Measurements from ENCODE around the gene SUSD4.

SUSD4 gene

GRCh38 chr1:223228931-223229528, 134.9 kb downstream of the SUSD4 start:
- DNase-seq (ENCODE audit: low spot score), result no peak

GRCh38 chr1:223228201-223228600, 135.8 kb downstream of the SUSD4 start:
- no peak for DNase-seq (ENCODE audit: low spot score)

GRCh38 chr1:223227486-223228196, 136.3 kb downstream of the SUSD4 start:
- no peak for DNase-seq (ENCODE audit: low spot score)

GRCh38 chr1:223227031-223227430, 136.9 kb downstream of the SUSD4 start:
- DNase-seq (ENCODE audit: low spot score), result no peak

- DNase-seq (ENCODE audit: low spot score), result no peak
Measured at GRCh38 chr1:223226271-223226670, 137.7 kb downstream of the SUSD4 start.

GRCh38 chr1:223225481-223225880, 138.5 kb downstream of the SUSD4 start:
- no peak for DNase-seq (ENCODE audit: low spot score)

GRCh38 chr1:223225061-223225460, 138.9 kb downstream of the SUSD4 start:
- DNase-seq (ENCODE audit: low spot score), result no peak

GRCh38 chr1:223224465-223224864, 139.5 kb downstream of the SUSD4 start:
- DNase-seq (ENCODE audit: low spot score), result no peak

GRCh38 chr1:223223091-223223995, 140.6 kb downstream of the SUSD4 start:
- DNase-seq (ENCODE audit: low spot score), result no peak

GRCh38 chr1:223222377-223222776, 141.6 kb downstream of the SUSD4 start:
- DNase-seq (ENCODE audit: low spot score), result no peak

GRCh38 chr1:223221686-223222085, 142.3 kb downstream of the SUSD4 start:
- DNase-seq (ENCODE audit: low spot score), result no peak

- no peak for DNase-seq (ENCODE audit: low spot score)
Measured at GRCh38 chr1:223219846-223220610, 143.9 kb downstream of the SUSD4 start.

- DNase-seq (ENCODE audit: low spot score), result no peak
Measured at GRCh38 chr1:223219318-223219635, 144.7 kb downstream of the SUSD4 start.

- no peak for DNase-seq (ENCODE audit: low spot score)
Measured at GRCh38 chr1:223217781-223218180, 146.2 kb downstream of the SUSD4 start.

- DNase-seq (ENCODE audit: low spot score), result no peak
Measured at GRCh38 chr1:223216531-223217205, 147.3 kb downstream of the SUSD4 start.

GRCh38 chr1:223216074-223216473, 147.9 kb downstream of the SUSD4 start:
- no peak for DNase-seq (ENCODE audit: low spot score)

- DNase-seq (ENCODE audit: low spot score), result no peak
Measured at GRCh38 chr1:223215026-223215425, 148.9 kb downstream of the SUSD4 start.

- DNase-seq (ENCODE audit: low spot score), result no peak
Measured at GRCh38 chr1:223214261-223214807, 149.6 kb downstream of the SUSD4 start.

- DNase-seq (ENCODE audit: low spot score), result no peak
Measured at GRCh38 chr1:223212441-223212840, 151.5 kb downstream of the SUSD4 start.

GRCh38 chr1:223211323-223211985, 152.5 kb downstream of the SUSD4 start:
- DNase-seq (ENCODE audit: low spot score), result no peak

- DNase-seq (ENCODE audit: low spot score), result no peak
Measured at GRCh38 chr1:223210788-223211120, 153.2 kb downstream of the SUSD4 start.

All from SW480 (cell line).